OCI-LY1 (cell line): ENCODE data around the gene ZNF407.

Experiments used
- H2AFZ ChIP-seq: fragments of 200-600 bp; sonication (generic), shearing (Covaris generic); 2 replicates; pipeline ENCODE4 v1.6.0; 2014; ENCODE audit warnings: antibody characterized with exemption, mild to moderate bottlenecking, low read length
- H3F3A ChIP-seq: fragments of 200-600 bp; sonication (generic), shearing (Covaris generic); 2 replicates; pipeline ENCODE4 v1.6.0; 2014; ENCODE audit warnings: mild to moderate bottlenecking, antibody characterized with exemption, low read length, moderate library complexity; ENCODE audit not compliant: insufficient read depth
- H3K27ac ChIP-seq: fragments of 200-600 bp; sonication (generic); 2 replicates; pipeline ENCODE4 v1.5.1; 2014; ENCODE audit warnings: low read length, mixed run types, mild to moderate bottlenecking, low read depth; ENCODE audit not compliant: poor library complexity, severe bottlenecking
- H3K27me3 ChIP-seq: fragments of 200-600 bp; sonication (generic); 2 replicates; pipeline ENCODE4 v1.6.0; 2014; ENCODE audit warnings: antibody characterized with exemption, mild to moderate bottlenecking, low read length, moderate library complexity; ENCODE audit not compliant: insufficient read depth
- H3K36me3 ChIP-seq: fragments of 200-600 bp; sonication (generic); 2 replicates; pipeline ENCODE4 v1.6.1; 2014; ENCODE audit warnings: mild to moderate bottlenecking, antibody characterized with exemption, low read length, moderate library complexity, mixed read lengths; ENCODE audit not compliant: insufficient read depth
- H3K4me1 ChIP-seq: fragments of 200-600 bp; sonication (generic); 2 replicates; pipeline ENCODE4 v1.5.1; 2014; ENCODE audit warnings: mild to moderate bottlenecking, low read length, moderate library complexity; ENCODE audit not compliant: insufficient read depth, severe bottlenecking
- H3K4me2 ChIP-seq: fragments of 200-600 bp; sonication (generic), shearing (Covaris generic); 2 replicates; pipeline ENCODE4 v1.6.1; 2014; ENCODE audit warnings: low read length
- H3K4me3 ChIP-seq: fragments of 200-600 bp; sonication (generic); 2 replicates; pipeline ENCODE4 v1.5.1; 2014; ENCODE audit warnings: low read length, low read depth, mild to moderate bottlenecking, mixed read lengths; ENCODE audit not compliant: poor library complexity, severe bottlenecking
- H3K79me2 ChIP-seq: fragments of 200-600 bp; shearing (Covaris generic); 2 replicates; pipeline ENCODE4 v1.6.1; 2016; ENCODE audit warnings: mixed run types, low read length, mixed read lengths; ENCODE audit not compliant: insufficient read depth
- H3K9ac ChIP-seq: fragments of 200-600 bp; sonication (generic), shearing (Covaris generic); 2 replicates; pipeline ENCODE4 v1.6.1; 2014; ENCODE audit warnings: mild to moderate bottlenecking, low read length, mixed read lengths
- H3K9me2 ChIP-seq: fragments of 200-600 bp; sonication (generic), shearing (Covaris generic); 2 replicates; pipeline ENCODE4 v1.6.1; 2014; ENCODE audit warnings: low read depth, mild to moderate bottlenecking, low read length, mixed read lengths
- H3K9me3 ChIP-seq: fragments of 200-600 bp; shearing (Covaris generic); 2 replicates; pipeline ENCODE4 v1.6.1; 2014; ENCODE audit warnings: low read length, mixed read lengths
- H4K20me1 ChIP-seq: fragments of 200-600 bp; sonication (generic), shearing (Covaris generic); 2 replicates; pipeline ENCODE4 v1.6.0; 2016; ENCODE audit warnings: mild to moderate bottlenecking, low read length; ENCODE audit not compliant: insufficient read depth
- EZH2 ChIP-seq: fragments of 200-600 bp; sonication (generic), shearing (Covaris generic); IDR thresholded peaks from 2 replicates; pipeline ENCODE4 v1.8.0; 2017; ENCODE audit warnings: borderline replicate concordance, mixed run types, mild to moderate bottlenecking, antibody characterized with exemption, low read length, moderate library complexity, mixed read lengths
- TF ChIP-seq, protein P1 (sequence below): fragments of 200-600 bp; sonication (generic), shearing (Covaris generic); IDR thresholded peaks from 2 replicates; pipeline ENCODE4 v1.5.1; 2017; ENCODE audit warnings: mild to moderate bottlenecking, antibody characterized with exemption, low read length, moderate library complexity, mixed read lengths

Gene ZNF407

DNA sequence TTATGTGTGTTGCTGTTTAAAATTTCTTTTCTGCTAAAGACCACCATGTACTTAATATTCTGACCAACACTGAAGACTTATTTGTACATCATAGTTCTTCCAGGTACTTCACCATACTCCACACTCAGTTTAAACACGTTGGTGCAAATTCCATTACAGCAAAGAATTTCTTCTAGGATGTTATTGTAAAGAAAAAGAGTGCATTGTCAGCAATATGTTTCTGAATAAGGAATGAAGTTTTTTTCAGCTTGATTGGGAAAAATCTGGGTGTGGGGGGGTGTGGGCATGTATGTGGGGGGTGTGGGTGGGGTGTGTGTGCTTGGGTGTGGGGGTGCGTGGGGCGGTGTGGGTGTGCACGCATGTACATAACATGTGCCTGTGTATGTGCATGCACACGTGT is 447.1 kb downstream of the ZNF407 start:
- H3K36me3 ChIP-seq = no peaks in the 10 kb centered on the region
- no peak overlapping the region for H2AFZ ChIP-seq
- no peak overlapping the region for H3K27ac ChIP-seq
- no peak overlapping the region for H3K4me3 ChIP-seq
- no peaks in the 10 kb centered on the region for H3K4me1 ChIP-seq
- H3K9me2 ChIP-seq = no peaks in the 10 kb centered on the region
- TF ChIP-seq, protein P1, sequence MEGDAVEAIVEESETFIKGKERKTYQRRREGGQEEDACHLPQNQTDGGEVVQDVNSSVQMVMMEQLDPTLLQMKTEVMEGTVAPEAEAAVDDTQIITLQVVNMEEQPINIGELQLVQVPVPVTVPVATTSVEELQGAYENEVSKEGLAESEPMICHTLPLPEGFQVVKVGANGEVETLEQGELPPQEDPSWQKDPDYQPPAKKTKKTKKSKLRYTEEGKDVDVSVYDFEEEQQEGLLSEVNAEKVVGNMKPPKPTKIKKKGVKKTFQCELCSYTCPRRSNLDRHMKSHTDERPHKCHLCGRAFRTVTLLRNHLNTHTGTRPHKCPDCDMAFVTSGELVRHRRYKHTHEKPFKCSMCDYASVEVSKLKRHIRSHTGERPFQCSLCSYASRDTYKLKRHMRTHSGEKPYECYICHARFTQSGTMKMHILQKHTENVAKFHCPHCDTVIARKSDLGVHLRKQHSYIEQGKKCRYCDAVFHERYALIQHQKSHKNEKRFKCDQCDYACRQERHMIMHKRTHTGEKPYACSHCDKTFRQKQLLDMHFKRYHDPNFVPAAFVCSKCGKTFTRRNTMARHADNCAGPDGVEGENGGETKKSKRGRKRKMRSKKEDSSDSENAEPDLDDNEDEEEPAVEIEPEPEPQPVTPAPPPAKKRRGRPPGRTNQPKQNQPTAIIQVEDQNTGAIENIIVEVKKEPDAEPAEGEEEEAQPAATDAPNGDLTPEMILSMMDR = no peak
- no peak for TF ChIP-seq EZH2
- no peaks in the 10 kb centered on the region for H3K27me3 ChIP-seq
- H3K79me2 ChIP-seq = no peaks in the 10 kb centered on the region
- no peak overlapping the region for H3K9ac ChIP-seq
- H3K4me2 ChIP-seq = no peak overlapping the region
- no peaks in the 10 kb centered on the region for H4K20me1 ChIP-seq
- no peaks in the 10 kb centered on the region for H3K9me3 ChIP-seq
- H3F3A ChIP-seq = no peaks in the 10 kb centered on the region

- no peaks in the 10 kb centered on the region for H3K27me3 ChIP-seq
- TF ChIP-seq EZH2 = no peak
- TF ChIP-seq, protein P1 = no peak
- H3K4me3 ChIP-seq = no peak overlapping the region
- H3F3A ChIP-seq = no peaks in the 10 kb centered on the region
- H4K20me1 ChIP-seq = no peaks in the 10 kb centered on the region
- H3K79me2 ChIP-seq = no peaks in the 10 kb centered on the region
- no peak overlapping the region for H3K9ac ChIP-seq
- H3K27ac ChIP-seq = no peak overlapping the region
- no peaks in the 10 kb centered on the region for H3K9me3 ChIP-seq
- H2AFZ ChIP-seq = no peak overlapping the region
- no peaks in the 10 kb centered on the region for H3K36me3 ChIP-seq
- H3K4me2 ChIP-seq = no peak overlapping the region
- no peaks in the 10 kb centered on the region for H3K4me1 ChIP-seq
- no peaks in the 10 kb centered on the region for H3K9me2 ChIP-seq
These were observed 447.6 kb downstream of the ZNF407 start for GRCh38 chr18:75045272-75045671.

DNA sequence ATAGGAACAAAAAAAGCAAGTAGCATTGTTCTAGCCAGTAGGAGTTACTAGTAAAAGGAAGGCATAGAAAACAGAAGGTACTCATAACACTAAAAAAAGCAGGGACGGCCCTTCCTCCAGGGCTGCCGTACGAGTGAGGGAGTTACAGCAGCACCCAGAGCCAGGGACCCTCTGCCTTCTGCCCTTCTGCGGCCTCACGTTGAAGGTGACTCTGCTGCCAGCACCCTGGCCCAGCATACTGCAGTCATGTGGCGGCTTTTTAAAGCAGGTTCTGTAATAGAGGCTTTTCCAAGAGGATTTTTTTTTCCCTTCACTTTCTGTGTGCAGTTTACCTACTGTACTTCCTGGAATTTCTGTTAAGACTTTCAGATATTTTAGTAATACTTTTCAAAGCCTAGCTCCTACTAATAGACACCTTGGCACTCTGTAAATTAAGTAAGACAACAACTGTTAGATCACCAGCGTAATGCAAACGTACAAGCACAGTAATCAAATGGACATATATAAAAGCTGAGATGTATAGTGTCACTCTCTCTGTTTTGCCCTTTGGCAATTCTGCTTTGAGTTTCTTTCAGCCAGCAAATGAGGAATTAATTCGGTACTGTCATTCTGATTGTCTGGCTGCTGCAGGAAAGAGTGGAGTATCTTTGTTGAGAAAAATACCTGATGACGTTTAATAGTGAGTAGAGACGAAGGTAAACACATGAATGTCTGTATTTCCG is 449.7 kb downstream of the ZNF407 start:
- no peaks in the 10 kb centered on the region for H3K4me1 ChIP-seq
- H3K4me3 ChIP-seq = no peak overlapping the region
- no peak overlapping the region for H3K4me2 ChIP-seq
- no peaks in the 10 kb centered on the region for H3F3A ChIP-seq
- H3K27ac ChIP-seq = no peak overlapping the region
- no peaks in the 10 kb centered on the region for H4K20me1 ChIP-seq
- TF ChIP-seq, protein P1 = no peak
- no peak for TF ChIP-seq EZH2
- H3K36me3 ChIP-seq = no peaks in the 10 kb centered on the region
- no peaks in the 10 kb centered on the region for H3K9me2 ChIP-seq
- H3K27me3 ChIP-seq = no peaks in the 10 kb centered on the region
- no peak overlapping the region for H2AFZ ChIP-seq
- H3K79me2 ChIP-seq = no peaks in the 10 kb centered on the region
- no peak overlapping the region for H3K9ac ChIP-seq
- no peaks in the 10 kb centered on the region for H3K9me3 ChIP-seq
